Aortic smooth muscle cell (primary cell): Measurements from ENCODE around the gene KMT2D. TPM values are rescaled to one million over a fixed set of nuclear protein-coding genes. Genes with fewer than 3 reads are reported as not detected.

Experiments
- total RNA-seq: library from RNA; depleted of rRNA; stranded (reverse); fragments of >200 nt; gene quantifications from 2 replicates; pipeline ENCODE4 v1.2.3, GENCODE V29; 2014

Gene KMT2D, protein sequence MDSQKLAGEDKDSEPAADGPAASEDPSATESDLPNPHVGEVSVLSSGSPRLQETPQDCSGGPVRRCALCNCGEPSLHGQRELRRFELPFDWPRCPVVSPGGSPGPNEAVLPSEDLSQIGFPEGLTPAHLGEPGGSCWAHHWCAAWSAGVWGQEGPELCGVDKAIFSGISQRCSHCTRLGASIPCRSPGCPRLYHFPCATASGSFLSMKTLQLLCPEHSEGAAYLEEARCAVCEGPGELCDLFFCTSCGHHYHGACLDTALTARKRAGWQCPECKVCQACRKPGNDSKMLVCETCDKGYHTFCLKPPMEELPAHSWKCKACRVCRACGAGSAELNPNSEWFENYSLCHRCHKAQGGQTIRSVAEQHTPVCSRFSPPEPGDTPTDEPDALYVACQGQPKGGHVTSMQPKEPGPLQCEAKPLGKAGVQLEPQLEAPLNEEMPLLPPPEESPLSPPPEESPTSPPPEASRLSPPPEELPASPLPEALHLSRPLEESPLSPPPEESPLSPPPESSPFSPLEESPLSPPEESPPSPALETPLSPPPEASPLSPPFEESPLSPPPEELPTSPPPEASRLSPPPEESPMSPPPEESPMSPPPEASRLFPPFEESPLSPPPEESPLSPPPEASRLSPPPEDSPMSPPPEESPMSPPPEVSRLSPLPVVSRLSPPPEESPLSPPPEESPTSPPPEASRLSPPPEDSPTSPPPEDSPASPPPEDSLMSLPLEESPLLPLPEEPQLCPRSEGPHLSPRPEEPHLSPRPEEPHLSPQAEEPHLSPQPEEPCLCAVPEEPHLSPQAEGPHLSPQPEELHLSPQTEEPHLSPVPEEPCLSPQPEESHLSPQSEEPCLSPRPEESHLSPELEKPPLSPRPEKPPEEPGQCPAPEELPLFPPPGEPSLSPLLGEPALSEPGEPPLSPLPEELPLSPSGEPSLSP (N-terminal part only)
- total RNA-seq, result 23.5 and 31.5 TPM in 2 replicates

DNA sequence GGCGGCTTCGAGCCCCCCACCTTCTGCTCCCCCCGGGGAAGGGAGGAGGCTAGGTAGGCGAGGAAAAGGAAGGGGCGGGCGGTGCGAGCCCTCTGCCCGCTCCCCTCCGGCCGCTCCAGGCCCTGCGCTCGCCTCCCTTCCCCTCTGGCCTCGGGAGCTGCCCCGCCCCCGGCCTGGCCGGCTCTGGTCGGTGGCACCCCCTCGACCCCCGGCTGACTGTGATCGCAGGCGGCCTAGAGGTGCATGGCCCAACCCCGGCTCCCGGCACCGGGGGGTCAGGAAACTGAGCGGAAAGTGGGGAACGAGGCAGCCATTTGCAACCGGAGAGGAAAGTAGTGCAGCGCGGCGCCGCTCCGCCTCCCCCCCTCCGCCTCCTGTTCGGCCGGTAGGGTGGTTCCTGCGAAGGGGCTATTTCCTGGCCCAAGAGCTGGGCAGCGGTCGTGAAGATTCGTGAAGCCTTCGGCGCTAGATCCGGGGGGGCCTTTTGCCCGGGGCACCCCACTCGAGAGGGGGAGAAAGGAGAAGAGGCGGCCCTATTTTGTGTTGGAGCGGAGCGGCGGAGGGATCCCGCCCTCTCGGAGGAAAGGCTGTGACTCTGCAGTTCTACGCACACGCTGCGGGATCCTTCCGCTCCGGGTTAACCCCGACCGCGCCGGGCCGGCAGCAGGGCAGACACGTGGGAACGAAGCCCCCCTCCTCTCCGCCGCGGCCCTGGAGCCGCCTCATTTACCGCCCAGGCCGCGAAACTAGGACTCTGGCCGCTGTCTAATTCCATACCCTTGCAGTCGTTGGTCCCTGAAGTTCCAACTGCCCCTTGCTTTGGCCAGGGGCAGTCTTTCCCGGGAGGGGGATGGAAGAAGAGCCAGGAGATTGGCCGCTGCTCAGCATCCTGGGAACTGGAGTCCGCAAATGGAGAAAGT, at the start of gene KMT2D:
TSS of gene KMT2D (minus strand) at position 558 of the 920 bp plus-strand sequence. CDS start 5,470 bp downstream, outside the sequence.

DNA sequence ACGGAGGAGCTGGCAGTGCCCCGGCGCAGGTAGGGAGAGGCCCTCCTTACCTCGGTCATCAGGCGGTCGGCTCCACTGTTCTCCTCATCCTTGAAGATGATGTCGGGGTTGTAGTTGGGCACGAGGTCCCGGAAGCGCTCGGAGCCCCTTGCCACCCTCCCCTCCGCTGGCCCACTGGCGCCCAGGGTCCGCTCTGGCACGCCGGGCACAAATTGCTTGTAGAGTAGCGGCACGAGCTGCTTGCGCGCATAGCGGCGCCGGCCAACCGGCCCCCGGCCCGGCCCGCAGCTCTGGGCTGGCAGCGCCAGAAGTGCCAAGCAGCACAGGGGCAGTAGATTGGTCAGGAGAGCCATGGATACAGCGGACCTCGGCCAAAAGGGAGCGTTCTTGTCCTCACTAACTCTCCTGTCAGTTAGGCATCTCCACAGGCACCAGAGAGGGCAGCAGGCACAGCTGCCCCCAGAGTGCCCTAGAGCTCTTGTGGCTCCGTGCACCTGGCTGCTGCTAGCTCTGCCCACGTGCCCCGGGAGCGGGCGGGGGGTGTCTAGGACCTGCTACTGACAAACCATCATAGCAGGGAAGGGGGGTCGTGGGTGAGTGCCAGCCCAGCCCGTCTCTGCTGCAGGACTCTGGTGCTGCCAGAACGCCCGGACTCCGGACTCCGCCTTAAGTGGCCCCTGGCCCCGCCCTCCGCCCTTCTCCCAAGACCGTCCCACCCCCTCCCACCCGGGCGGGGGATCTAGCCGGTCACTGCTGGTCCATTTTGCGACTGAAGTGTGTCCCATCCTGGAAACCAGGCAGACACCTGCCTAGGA, 33.8 kb upstream of the KMT2D start, which contains the start of gene DHH:
TSS of gene DHH (minus strand) at position 642 of the 815 bp plus-strand sequence. CDS start at position 353, 289 bp downstream.

DNA sequence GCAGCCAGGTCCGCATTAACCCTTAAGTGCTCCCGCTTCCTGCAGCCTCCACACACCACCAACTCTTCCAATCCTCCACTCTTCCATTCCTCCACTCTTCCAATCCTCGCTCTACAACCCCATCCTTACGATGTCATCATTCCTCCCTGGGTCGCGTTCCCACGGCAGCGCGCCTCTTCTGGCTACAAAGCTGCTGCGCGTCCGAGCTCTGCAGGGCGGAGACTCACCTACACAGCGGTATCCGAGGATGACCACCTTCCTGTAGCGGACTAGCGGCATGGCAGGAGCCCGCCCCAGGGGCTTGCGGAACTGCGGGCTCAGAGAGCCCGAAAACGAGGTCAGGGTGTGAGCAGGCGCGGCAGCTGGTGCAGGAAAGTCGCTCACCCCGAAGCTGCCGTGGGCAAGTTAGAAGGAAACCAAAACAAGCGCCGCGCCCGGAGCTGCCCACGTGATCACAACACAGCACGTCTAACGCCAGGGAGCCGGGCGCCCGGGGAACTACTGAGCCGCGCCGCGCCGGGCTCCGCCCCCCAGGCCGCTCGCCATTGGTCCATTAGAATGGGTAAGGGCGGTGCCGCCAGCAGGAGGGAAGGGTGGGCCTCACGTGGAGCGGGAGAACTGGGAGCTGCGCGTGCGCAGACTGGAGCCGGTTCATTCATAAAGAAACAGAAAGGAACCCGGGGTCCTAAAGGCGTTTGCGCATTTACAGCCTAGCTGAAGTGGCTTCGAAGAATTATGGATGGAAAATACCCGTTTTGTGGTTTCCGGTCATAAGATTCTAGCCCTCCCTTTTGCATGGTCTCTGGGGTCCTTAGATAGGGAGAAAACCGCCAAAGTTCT, 9.1 kb upstream of the KMT2D start, which contains the start of gene RHEBL1:
TSS of gene RHEBL1 (minus strand) at position 473 of the 840 bp plus-strand sequence. CDS start at position 279, 194 bp downstream.

GRCh38 chr12:49018261-49019119, 42.1 kb downstream of the KMT2D start, which contains the start of gene PRKAG1:
TSS of gene PRKAG1 (minus strand) at chr12:49018776. CDS start at chr12:49018740, 36 bp downstream.

Other genes with a start within 250 kb of the KMT2D start
- 14.7 and 20.7 TPM in 2 replicates for gene CACNB3, start 242.3 kb downstream of the KMT2D start, total RNA-seq
- 73.4 and 99.9 TPM in 2 replicates for gene DDX23, start 208.6 kb downstream of the KMT2D start, total RNA-seq
- gene RND1, start 194.9 kb downstream of the KMT2D start, total RNA-seq, result 0.40 and 0.62 TPM in 2 replicates
- gene FKBP11, start 135.3 kb downstream of the KMT2D start, total RNA-seq, result 15.9 and 16.8 TPM in 2 replicates
- 34.9 and 38.1 TPM in 2 replicates for gene ARF3, start 103.3 kb downstream of the KMT2D start, total RNA-seq
- gene WNT10B, start 89.1 kb downstream of the KMT2D start, total RNA-seq, result 0.06 TPM in 1 of 2 replicates, not detected in the other
- gene WNT1, start 82.5 kb downstream of the KMT2D start, total RNA-seq, result not detected in 2 replicates
- 0.06 and 0.13 TPM in 2 replicates for gene DDN, start 61.4 kb downstream of the KMT2D start, total RNA-seq
- gene PRKAG1, start 42.0 kb downstream of the KMT2D start, total RNA-seq, result 83.4 and 87.9 TPM in 2 replicates
- gene RHEBL1, start 9.2 kb upstream of the KMT2D start, total RNA-seq, result 0.19 and 0.40 TPM in 2 replicates
- under 0.01 and 0.06 TPM in 2 replicates for gene DHH, start 34.0 kb upstream of the KMT2D start, total RNA-seq
- 33.5 and 34.1 TPM in 2 replicates for gene LMBR1L, start 50.1 kb upstream of the KMT2D start, total RNA-seq
- 1,878 and 2,204 TPM in 2 replicates for gene TUBA1B, start 70.6 kb upstream of the KMT2D start, total RNA-seq
- 652 and 678 TPM in 2 replicates for gene TUBA1A, start 128.3 kb upstream of the KMT2D start, total RNA-seq
- 277 and 325 TPM in 2 replicates for gene TUBA1C, start 204.3 kb upstream of the KMT2D start, total RNA-seq
- 0.92 and 1.4 TPM in 2 replicates for gene PRPH, start 234.4 kb upstream of the KMT2D start, total RNA-seq